ENCODE measurements around the gene BICDL1.
"Not testable (repeated sequence)": the region's sequence is repeated elsewhere in the genome, so short reads cannot be mapped to it uniquely, and the experiment has no call there.

Gene BICDL1

GRCh38 chr12:119988472-119989360 is at the start of gene BICDL1:
BICDL1 (plus strand) TSS chr12:119989236; CDS start chr12:119989869, 633 bp downstream.
- peak; percentile 97 for DNase-seq

GRCh38 chr12:119940897-119941296 is 48.1 kb upstream of the BICDL1 start:
- peak; percentile 5 for DNase-seq

GRCh38 chr12:119942386-119942785 is 46.6 kb upstream of the BICDL1 start:
- no peak for DNase-seq

GRCh38 chr12:119946213-119946612 is 42.8 kb upstream of the BICDL1 start:
- DNase-seq: no peak

- DNase-seq: peak; percentile 66
These were observed 39.9 kb upstream of the BICDL1 start for GRCh38 chr12:119949145-119949544.

GRCh38 chr12:119949594-119949993 is 39.4 kb upstream of the BICDL1 start:
- DNase-seq: no peak

- DNase-seq: no peak
These were observed 33.0 kb upstream of the BICDL1 start for GRCh38 chr12:119956047-119956446.

GRCh38 chr12:119957135-119957534 is 31.9 kb upstream of the BICDL1 start:
- no peak for DNase-seq

- peak; percentile 3 for DNase-seq
These were observed 29.6 kb upstream of the BICDL1 start for GRCh38 chr12:119959435-119959834.

GRCh38 chr12:119964123-119964522 is 24.9 kb upstream of the BICDL1 start:
- DNase-seq: no peak

GRCh38 chr12:119964929-119965328 is 24.1 kb upstream of the BICDL1 start:
- DNase-seq: no peak

- no peak for DNase-seq
These were observed 8.8 kb upstream of the BICDL1 start for GRCh38 chr12:119980242-119980641.

- DNase-seq: not testable (repeated sequence)
These were observed 8.3 kb upstream of the BICDL1 start for GRCh38 chr12:119980702-119981101.

- no peak for DNase-seq
These were observed 310 bp downstream of the BICDL1 start for GRCh38 chr12:119989361-119989730.

- DNase-seq: no peak
These were observed 820 bp downstream of the BICDL1 start for GRCh38 chr12:119989731-119990381.

- no peak for DNase-seq
These were observed 1.4 kb downstream of the BICDL1 start for GRCh38 chr12:119990382-119990874.

- no peak for DNase-seq
These were observed 3.2 kb downstream of the BICDL1 start for GRCh38 chr12:119992129-119992705.

GRCh38 chr12:119994892-119995658 is 6.0 kb downstream of the BICDL1 start:
- DNase-seq: no peak

- no peak for DNase-seq
These were observed 7.4 kb downstream of the BICDL1 start for GRCh38 chr12:119996417-119996816.

GRCh38 chr12:119998471-119999245 is 9.6 kb downstream of the BICDL1 start:
- no peak for DNase-seq

GRCh38 chr12:120000556-120000955 is 11.5 kb downstream of the BICDL1 start:
- no peak for DNase-seq

Data from NCI-H2029 (cell line).